ENCODE data around the gene GIT2. TPM values are rescaled to one million over a fixed set of nuclear protein-coding genes. Genes with fewer than 3 reads are reported as not detected.

The GIT2 gene
- total and polyA plus RNA-seq, 2 of the 13 experiments (the other 11 are each of a cell fraction or from before 2014, with no cell fraction given) = 18.4 to 19.8 TPM

- no peak for TF ChIP-seq CREB3 (CRISPR knock-in tag; IDR thresholded peaks at IDR 0.05)
- peak; percentile 76; the same call in 1 of the 2 replicates for TF ChIP-seq MYC (CRISPR knock-in tag; IDR thresholded peaks at IDR 0.05; ENCODE audit: borderline replicate concordance)
- TF ChIP-seq ZMYM4 (CRISPR knock-in tag; IDR thresholded peaks at IDR 0.05) = peak; percentile 81
- TF ChIP-seq RAD21 (CRISPR knock-in tag; IDR thresholded peaks at IDR 0.05) = peak; percentile 73
- 0 out of 2 replicates have a peak, but pooled peaks have one; percentile 22 for TF ChIP-seq KDM2A (CRISPR knock-in tag; IDR thresholded peaks at IDR 0.05; ENCODE audit: borderline replicate concordance, low read depth)
- no peak for TF ChIP-seq EHMT2 (IDR thresholded peaks at IDR 0.05; ENCODE audit: borderline replicate concordance, low read depth, low read length)
- TF ChIP-seq BHLHE40 (IDR thresholded peaks at IDR 0.05; ENCODE audit: low read length) = peak; percentile 44; the same call in 1 of the 2 replicates
- no peak for TF ChIP-seq ATF1 (CRISPR knock-in tag; IDR thresholded peaks at IDR 0.05)
- TF ChIP-seq MLX (CRISPR knock-in tag; IDR thresholded peaks at IDR 0.05) = no peak
- TF ChIP-seq DMAP1 (CRISPR knock-in tag; IDR thresholded peaks at IDR 0.05) = peak; percentile 81
- no peak for TF ChIP-seq SIX4 (CRISPR knock-in tag; IDR thresholded peaks at IDR 0.05)
- TF ChIP-seq ZNF768 (CRISPR knock-in tag; IDR thresholded peaks at IDR 0.05) = peak; percentile 45; the same call in 1 of the 2 replicates
- TF ChIP-seq HOXA3 (CRISPR knock-in tag; IDR thresholded peaks at IDR 0.05) = peak; percentile 55; the same call in 1 of the 2 replicates
- TF ChIP-seq, protein P1, sequence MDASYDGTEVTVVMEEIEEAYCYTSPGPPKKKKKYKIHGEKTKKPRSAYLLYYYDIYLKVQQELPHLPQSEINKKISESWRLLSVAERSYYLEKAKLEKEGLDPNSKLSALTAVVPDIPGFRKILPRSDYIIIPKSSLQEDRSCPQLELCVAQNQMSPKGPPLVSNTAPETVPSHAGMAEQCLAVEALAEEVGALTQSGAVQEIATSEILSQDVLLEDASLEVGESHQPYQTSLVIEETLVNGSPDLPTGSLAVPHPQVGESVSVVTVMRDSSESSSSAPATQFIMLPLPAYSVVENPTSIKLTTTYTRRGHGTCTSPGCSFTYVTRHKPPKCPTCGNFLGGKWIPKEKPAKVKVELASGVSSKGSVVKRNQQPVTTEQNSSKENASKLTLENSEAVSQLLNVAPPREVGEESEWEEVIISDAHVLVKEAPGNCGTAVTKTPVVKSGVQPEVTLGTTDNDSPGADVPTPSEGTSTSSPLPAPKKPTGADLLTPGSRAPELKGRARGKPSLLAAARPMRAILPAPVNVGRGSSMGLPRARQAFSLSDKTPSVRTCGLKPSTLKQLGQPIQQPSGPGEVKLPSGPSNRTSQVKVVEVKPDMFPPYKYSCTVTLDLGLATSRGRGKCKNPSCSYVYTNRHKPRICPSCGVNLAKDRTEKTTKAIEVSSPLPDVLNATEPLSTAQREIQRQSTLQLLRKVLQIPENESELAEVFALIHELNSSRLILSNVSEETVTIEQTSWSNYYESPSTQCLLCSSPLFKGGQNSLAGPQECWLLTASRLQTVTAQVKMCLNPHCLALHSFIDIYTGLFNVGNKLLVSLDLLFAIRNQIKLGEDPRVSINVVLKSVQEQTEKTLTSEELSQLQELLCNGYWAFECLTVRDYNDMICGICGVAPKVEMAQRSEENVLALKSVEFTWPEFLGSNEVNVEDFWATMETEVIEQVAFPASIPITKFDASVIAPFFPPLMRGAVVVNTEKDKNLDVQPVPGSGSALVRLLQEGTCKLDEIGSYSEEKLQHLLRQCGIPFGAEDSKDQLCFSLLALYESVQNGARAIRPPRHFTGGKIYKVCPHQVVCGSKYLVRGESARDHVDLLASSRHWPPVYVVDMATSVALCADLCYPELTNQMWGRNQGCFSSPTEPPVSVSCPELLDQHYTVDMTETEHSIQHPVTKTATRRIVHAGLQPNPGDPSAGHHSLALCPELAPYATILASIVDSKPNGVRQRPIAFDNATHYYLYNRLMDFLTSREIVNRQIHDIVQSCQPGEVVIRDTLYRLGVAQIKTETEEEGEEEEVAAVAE (CRISPR knock-in tag; IDR thresholded peaks at IDR 0.05; ENCODE audit: borderline replicate concordance) = no peak
- peak; percentile 15; the same call in 1 of the 2 replicates for TF ChIP-seq USF2 (IDR thresholded peaks at IDR 0.05; ENCODE audit: low read depth, low read length)
- no peak for TF ChIP-seq USF2 (CRISPR knock-in tag; IDR thresholded peaks at IDR 0.05; ENCODE audit: borderline replicate concordance)
- peak; percentile 26 for TF ChIP-seq YY1 (IDR thresholded peaks at IDR 0.05; ENCODE audit: insufficient read depth, insufficient replicate concordance, low read depth, low read length)
- TF ChIP-seq MXI1 (IDR thresholded peaks at IDR 0.05; ENCODE audit: borderline replicate concordance, low read depth, low read length) = peak; percentile 51; the same call in 1 of the 3 replicates
- TF ChIP-seq STAG1 (CRISPR knock-in tag; IDR thresholded peaks at IDR 0.05) = peak; percentile 64
- TF ChIP-seq ZNF644 (CRISPR knock-in tag; IDR thresholded peaks at IDR 0.05; ENCODE audit: low read depth) = peak; percentile 50; the same call in 1 of the 2 replicates
- TF ChIP-seq, protein P2, sequence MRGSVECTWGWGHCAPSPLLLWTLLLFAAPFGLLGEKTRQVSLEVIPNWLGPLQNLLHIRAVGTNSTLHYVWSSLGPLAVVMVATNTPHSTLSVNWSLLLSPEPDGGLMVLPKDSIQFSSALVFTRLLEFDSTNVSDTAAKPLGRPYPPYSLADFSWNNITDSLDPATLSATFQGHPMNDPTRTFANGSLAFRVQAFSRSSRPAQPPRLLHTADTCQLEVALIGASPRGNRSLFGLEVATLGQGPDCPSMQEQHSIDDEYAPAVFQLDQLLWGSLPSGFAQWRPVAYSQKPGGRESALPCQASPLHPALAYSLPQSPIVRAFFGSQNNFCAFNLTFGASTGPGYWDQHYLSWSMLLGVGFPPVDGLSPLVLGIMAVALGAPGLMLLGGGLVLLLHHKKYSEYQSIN (CRISPR knock-in tag; IDR thresholded peaks at IDR 0.05; ENCODE audit: borderline replicate concordance) = no peak
These were observed 85.2 kb downstream of the GIT2 start (continued) for GRCh38 chr12:109910969-109911348.

All from HepG2 (cell line).